Measurements from ENCODE around the gene TTYH3.
"Not testable (repeated sequence)": the region's sequence is repeated elsewhere in the genome, so short reads cannot be mapped to it uniquely, and the experiment has no call there.

Gene TTYH3

DNA sequence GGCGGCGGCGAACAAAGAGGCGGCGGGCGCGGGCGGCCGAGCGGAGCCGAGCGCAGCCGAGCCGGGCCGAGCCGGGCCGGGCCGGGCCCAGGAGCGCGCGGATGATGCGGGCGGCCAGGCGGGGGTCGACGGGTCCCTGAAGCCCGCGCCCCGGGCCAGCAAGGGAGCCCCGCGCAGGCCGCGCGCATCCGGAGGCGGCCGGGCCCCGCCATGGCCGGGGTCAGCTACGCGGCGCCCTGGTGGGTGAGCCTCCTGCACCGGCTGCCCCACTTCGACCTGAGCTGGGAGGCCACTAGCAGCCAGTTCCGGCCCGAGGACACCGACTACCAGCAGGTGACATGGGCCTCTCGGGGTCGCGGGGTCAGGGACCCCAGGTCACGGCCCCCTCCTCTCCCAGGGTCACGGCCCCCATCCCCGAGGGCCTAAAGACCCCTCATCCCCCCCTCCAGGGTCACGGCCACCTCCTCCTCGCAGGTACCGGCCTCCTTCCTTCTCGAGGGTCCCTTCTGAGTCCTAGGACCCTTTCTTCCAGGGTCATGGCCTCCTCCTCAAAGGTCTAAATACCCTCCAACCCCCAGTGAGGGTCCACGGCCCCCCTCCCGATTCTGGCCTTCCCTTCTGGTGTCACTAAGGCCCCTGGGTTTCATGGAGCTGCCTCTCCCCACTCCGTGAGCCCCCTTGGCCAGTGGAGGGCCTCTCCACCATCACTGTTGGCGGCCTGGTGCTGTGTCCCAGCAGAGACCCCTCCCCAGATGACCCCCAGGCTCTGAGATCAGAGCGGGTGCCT is at the start of gene TTYH3:
TSS of gene TTYH3 (plus strand) at position 41 of the 787 bp plus-strand sequence. CDS start at position 211, 170 bp downstream.
- DNase-seq: no peak

GRCh38 chr7:2582006-2582735 is 49.6 kb upstream of the TTYH3 start:
- no peak for DNase-seq

- DNase-seq: no peak
These were observed 47.8 kb upstream of the TTYH3 start for GRCh38 chr7:2583798-2584580.

DNA sequence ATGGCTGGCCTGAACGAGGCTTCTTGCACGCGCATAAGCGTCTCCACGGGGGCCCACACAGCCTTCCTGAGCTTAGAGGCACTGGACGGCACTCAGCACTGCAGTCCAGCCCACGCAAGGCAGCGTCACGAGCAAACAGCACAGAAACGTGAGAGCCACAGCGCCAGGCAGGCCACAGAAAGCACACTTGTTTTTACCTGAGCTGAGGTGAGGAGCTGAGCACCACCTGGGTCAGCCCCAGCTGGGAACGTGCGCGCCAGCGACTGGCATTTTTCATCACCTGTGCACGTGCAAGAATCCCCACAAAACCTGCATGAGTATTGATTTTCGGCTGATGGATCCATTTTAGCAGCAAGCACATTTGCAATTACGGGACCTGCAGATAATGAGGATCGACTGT is 46.3 kb upstream of the TTYH3 start:
- no peak for DNase-seq

DNA sequence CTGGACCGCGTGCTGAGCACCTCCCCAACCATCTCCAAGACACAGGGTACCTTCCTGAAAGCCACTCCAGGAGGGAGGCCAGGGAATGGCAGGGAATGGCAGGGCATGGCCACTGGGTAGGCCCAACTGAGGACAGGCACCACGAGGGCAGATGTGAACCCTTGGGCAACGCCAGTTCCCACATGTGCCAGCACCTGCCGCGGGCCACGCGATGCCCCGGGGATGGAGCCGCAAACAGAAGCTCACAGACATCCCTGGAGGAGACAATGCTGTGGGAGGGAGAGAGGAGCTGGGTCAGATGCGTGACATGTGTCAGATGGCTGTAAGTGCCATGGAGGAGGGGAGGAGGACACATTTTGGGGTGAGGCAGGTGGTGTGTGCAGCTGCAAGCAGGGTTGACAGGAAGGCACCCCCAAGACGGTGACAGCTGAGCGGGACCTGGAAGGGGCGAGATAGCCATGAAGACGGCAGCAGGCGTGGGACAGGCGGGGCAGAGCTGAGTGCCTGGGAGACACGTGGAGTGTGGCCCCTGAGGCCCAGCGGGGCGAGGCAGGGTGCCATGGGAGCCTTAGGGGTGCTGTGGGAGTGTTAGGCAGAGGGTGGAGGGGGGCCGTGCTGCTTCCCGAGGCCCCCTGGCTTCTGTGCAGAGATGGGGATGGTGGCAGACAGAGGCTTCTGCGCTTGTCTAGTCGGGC is 45.3 kb upstream of the TTYH3 start:
- DNase-seq: no peak

GRCh38 chr7:2587134-2587533 is 44.7 kb upstream of the TTYH3 start:
- no peak for DNase-seq

DNA sequence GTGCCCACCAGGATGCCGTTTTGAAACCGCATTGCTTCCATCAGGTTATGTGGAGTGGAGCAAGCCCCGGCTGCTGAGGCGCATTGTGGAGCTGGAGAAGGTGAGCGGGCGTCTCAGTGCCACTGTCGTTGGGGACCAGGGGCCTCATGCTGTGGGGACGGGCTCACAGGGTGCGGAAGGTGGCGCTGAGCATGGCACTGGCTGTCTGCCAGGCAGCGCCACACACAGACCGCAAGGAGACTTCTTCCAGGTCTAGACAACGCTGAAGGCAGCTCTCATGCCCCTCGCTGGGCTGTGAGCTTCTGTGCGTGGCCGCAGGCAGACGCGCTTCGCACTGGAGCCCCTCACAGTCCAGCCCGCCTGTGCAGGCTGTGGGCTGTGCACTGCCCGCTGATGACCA is 44.0 kb upstream of the TTYH3 start:
- DNase-seq: no peak

- no peak for DNase-seq
These were observed 42.4 kb upstream of the TTYH3 start for GRCh38 chr7:2589341-2589740.

- not testable (repeated sequence) for DNase-seq
These were observed 41.8 kb upstream of the TTYH3 start for GRCh38 chr7:2589941-2590340.

- no peak for DNase-seq
These were observed 39.4 kb upstream of the TTYH3 start for GRCh38 chr7:2592375-2592865.

DNA sequence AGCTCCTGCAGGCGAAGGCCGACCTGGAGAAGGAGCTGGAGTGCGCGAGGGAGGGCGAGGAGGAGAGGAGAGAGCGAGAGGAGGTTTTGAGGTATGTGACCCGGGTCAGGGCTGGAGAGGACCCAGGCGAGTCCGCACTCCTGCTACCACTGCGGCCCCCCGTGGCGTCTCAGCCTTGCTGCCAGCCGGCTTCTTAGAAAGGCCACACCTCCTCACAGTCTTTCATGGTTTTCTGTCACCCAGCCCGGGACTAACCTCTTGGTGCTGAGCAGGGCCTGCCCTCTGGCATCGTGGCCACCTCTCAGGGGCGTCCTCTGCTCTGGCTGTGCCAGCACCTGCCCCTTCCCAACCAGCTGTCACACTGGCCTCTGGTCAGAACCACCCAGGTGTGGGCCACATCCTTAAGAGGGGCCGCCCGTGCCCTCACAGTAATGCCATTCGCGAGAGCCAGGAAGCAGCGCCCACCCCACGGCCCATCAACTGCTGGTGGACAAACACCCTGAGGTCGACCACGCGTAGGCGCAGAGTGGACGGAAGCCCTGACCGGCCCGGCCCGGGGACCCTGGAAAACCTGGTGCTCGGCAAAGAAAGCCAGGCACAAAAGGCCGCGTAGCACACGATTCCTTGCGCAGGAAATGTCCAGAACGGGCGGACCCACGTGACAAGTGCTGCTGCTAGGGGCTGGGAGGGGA is 38.6 kb upstream of the TTYH3 start:
- DNase-seq: no peak

DNA sequence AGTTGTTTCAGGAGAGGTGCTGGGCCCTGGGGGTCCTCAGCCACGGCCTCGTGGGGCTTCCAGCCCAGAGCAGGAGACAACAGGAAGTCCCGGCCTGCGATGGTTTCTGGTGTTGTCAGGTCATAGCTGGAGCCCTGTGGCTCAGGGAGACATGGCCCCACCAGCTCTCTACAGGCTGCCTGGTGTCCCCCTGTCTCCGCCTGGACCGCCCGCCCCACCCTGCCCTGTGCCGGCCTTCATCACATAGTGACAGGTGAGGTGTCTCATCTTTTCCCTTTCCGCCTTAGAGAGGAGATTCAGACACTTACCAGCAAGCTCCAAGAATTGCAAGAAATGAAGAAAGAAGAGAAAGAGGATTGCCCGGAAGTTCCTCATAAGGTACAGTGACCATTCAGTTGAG is 37.2 kb upstream of the TTYH3 start:
- no peak for DNase-seq

GRCh38 chr7:2595258-2595860 is 36.4 kb upstream of the TTYH3 start:
- no peak for DNase-seq

- DNase-seq: no peak
These were observed 35.1 kb upstream of the TTYH3 start for GRCh38 chr7:2596464-2597272.

GRCh38 chr7:2597273-2597640 is 34.5 kb upstream of the TTYH3 start:
- DNase-seq: no peak

GRCh38 chr7:2598154-2598823 is 33.5 kb upstream of the TTYH3 start:
- DNase-seq: no peak

- DNase-seq: no peak
These were observed 30.7 kb upstream of the TTYH3 start for GRCh38 chr7:2601065-2601464.

DNA sequence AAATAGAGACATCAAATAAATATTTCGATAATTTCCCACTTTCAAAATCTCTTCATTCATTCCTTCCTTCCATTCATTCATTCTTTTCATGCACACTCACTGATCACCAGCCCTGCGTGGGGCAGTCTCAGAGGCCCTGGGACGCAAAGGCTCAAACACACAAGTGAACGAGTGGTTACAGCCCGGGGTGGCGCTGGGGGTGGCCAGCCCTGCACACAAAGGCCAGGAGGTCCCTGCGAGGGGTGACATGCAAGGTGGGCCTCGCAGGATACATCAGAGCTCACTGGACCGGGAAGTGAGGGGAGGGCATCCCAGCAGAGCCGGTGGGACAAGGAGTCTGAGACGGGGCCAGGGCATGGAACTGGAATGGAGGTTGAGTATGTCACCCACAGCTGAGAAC is 29.9 kb upstream of the TTYH3 start:
- DNase-seq: no peak

DNA sequence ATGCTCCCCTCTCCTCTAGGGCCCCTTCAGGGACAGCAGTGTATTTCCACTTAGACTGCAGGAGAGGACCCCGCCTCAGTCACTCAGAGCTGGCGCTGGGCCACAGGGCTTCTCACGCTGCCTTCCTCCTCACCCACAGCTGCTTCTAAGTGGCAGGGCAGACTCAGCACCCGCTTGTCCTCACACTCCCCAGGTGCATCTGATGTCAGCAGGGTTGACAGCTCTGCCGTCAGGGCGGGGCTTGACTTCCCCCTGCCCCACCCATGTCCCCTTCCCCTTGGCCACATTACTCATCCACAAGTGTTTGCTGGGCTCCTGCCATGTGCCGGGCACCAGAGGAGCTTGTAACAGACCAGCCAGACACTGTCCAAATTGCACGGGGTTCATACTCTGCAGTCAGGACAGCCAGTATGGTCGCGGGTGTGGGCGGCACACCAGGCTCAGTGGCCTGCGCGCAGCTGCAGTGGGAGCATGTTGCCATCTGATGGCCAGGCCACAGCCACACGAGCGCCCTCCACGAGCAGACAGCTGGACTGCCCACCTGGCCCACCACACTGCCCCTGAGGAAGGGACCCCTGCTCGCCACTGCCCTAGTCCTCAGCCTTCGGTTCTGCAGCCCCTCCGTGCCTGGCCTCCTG is 29.3 kb upstream of the TTYH3 start:
- DNase-seq: no peak

Measured in NCI-H226 (cell line).